Fibroblast of skin of right quadriceps (primary cell): ENCODE results near the gene LRRC25.
"Not testable (repeated sequence)": the region's sequence is repeated elsewhere in the genome, so short reads cannot be mapped to it uniquely, and the experiment has no call there.

Experiments used
- DNase-seq: peaks from one replicate; pipeline ENCODE4 v3.0.0-alpha.2; 2013

Gene LRRC25

GRCh38 chr19:18401580-18402112 lies 4.2 kb upstream of the LRRC25 start:
- DNase-seq, result peak; percentile 60

GRCh38 chr19:18399008-18399407 lies 1.6 kb upstream of the LRRC25 start:
- DNase-seq, result peak; percentile 48

DNA sequence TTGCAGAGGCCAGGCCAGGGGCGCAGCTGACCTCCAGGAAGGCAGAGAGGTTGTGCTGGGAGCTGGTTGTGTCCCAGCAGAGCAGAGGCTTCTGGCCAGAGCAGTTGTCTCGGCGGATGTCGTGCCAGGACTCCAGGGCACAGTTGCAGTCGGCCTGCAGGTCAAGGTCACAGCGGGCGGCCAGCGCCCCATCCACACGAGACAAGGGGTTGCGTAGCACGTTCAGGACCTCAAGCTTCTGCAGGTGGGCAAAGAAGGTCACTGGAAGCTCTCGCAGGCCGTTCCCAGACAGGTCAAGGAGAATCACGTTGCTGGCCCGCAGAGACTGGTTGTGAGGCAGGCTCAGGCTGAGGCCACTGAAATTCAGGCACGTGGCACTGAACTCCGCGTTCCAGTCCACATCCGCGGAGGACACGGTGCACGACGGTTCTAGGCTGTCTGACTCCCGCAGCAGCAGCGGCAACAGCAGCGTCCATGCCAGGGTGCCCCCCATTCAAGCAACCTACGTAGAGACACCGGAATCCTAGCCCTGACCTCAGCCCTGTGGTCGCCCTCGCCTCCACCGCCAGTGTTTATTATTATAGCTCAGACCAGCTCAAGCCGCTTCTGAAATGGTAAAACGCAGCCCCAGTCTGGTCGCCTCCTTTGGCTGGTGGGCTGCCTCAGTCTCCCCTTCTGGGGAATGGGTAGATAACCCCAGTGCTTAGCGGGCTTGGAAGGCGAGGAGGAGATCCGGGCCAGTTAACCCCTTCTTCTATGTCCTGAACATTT lies 766 bp downstream of the LRRC25 start:
- DNase-seq, result no peak

DNA sequence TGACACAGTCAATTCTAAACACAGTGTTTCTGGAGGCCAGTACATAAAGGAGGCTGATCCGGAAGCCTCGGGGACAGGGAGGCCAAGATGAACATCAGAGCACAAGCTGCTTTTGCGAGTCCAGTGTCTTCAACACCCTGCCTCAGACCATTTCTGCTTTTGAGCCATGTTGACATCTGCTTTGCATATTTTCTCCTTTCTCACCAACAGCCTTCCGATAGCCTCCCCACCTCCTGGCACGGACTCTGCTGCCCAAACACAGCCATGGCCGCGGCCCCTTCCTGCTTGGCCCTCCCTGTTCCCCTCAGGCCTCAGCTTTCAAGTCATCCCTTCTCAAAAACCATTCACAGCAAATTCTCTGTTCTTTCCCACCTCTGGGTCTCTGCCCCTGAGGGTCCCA lies 3.6 kb downstream of the LRRC25 start:
- no peak for DNase-seq

- DNase-seq, result no peak
Measured at GRCh38 chr19:18392926-18393325, 4.5 kb downstream of the LRRC25 start.

DNA sequence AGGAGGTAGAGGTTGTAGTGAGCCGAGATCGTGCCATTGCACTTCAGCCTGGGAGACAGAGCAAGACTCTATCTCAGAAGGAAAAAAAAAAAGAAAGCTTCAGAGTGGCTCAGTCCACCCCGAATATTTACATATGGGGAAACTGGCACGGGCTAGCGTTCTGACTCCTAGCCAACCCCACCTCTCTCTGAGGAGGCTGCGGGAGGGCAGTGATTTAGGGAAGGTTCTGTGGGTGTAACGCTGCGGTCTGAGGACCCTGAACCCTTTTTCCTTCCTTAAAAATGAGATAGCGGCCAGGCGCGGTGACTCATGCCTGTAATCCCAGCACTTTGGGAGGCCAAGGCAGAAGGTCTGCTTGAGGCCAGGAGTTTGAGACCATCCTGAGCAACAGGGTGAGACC lies 5.0 kb downstream of the LRRC25 start:
- no peak for DNase-seq

DNA sequence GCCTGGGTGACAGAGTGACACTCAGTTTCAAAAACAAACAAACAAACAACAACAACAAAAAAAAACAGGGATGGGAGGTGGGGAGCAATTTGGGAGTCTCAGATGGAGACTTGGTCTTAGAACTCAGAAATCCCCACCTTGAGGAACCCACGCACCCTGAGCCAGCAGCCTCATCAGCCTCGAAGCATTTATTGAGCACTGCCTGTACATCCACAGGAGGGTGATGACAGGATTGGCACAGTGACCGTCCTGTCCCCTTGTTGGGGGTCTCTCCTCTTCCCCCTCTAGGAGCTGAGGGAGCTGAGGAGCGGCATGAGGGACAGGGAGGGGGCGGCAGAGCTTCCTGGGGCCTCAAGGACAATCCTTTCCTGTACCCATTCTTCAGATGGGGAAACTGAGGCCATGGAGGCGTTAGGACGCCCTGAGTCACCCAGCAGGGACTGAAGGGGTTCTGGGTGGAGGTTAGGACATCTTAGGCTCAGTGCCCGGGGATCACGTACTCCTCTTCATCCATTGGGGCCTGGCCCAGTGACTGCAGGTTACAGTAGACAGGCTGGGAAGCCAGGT lies 5.8 kb downstream of the LRRC25 start:
- DNase-seq, result no peak

GRCh38 chr19:18390065-18390907 lies 7.1 kb downstream of the LRRC25 start:
- DNase-seq, result no peak

DNA sequence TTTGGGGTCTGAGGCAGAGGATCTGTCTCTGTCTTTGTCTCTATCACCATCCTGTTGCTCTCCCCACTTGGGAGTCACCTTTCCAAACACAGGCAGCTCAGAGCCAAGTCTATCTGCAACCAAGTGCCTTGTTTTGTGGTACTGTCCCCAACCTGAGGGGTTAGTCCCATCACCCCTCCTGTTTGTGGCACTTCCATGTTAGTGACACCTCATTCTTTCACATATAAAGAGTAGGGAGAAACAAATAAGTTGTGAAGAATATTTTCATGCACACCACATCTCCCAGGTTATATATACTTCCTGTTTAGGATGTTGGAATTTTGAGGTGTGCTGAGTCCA lies 7.7 kb downstream of the LRRC25 start:
- no peak for DNase-seq

GRCh38 chr19:18388960-18389725 lies 8.3 kb downstream of the LRRC25 start:
- DNase-seq, result no peak

DNA sequence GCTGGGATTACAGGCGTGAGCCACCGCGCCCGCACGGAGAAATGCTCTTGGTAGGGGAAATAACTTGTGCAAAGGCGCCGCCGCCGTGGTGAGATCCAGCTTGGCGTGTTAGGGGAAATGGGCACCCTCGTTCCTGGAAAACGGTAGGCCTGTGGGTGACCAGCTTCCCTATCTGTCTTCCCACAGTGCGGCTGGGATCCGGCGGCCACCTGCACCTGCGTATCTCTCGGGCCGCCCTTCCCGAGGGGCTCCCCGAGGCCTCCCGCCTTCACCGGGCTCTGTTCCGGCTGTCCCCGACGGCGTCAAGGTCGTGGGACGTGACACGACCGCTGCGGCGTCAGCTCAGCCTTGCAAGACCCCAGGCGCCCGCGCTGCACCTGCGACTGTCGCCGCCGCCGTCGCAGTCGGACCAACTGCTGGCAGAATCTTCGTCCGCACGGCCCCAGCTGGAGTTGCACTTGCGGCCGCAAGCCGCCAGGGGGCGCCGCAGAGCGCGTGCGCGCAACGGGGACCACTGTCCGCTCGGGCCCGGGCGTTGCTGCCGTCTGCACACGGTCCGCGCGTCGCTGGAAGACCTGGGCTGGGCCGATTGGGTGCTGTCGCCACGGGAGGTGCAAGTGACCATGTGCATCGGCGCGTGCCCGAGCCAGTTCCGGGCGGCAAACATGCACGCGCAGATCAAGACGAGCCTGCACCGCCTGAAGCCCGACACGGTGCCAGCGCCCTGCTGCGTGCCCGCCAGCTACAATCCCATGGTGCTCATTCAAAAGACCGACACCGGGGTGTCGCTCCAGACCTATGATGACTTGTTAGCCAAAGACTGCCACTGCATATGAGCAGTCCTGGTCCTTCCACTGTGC lies 9.1 kb downstream of the LRRC25 start:
- DNase-seq, result peak; percentile 50

- DNase-seq, result peak; percentile 62
Measured at GRCh38 chr19:18386543-18387271, 10.7 kb downstream of the LRRC25 start.

- DNase-seq, result peak; percentile 52
Measured at GRCh38 chr19:18385675-18386542, 11.5 kb downstream of the LRRC25 start, which contains the start of gene GDF15. GDF15 (plus strand) TSS chr19:18386158; CDS start chr19:18386190, 32 bp downstream.

- no peak for DNase-seq
Measured at GRCh38 chr19:18385359-18385674, 12.1 kb downstream of the LRRC25 start.

- no peak for DNase-seq
Measured at GRCh38 chr19:18384775-18385174, 12.6 kb downstream of the LRRC25 start.

- not testable (repeated sequence) for DNase-seq
Measured at GRCh38 chr19:18383622-18384021, 13.8 kb downstream of the LRRC25 start.

DNA sequence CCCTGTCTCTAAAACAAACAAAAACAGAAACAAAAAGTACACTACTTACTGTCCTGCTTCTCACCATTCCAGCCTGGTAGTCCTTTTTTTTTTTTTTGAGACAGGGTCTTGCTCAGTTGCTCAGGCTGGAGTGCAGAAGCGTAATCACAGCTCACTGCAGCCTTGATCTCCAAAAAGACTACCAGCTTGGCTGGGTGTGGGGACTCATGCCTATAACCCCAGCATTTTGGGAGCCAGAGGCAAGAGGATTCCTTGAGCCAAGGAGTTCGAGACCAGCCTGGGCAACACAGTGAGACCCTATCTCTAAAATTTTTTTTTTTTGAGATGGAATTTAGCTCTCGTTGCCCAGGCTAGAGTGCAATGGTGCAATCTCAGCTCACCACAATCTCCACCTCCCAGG lies 16.6 kb downstream of the LRRC25 start:
- no peak for DNase-seq

DNA sequence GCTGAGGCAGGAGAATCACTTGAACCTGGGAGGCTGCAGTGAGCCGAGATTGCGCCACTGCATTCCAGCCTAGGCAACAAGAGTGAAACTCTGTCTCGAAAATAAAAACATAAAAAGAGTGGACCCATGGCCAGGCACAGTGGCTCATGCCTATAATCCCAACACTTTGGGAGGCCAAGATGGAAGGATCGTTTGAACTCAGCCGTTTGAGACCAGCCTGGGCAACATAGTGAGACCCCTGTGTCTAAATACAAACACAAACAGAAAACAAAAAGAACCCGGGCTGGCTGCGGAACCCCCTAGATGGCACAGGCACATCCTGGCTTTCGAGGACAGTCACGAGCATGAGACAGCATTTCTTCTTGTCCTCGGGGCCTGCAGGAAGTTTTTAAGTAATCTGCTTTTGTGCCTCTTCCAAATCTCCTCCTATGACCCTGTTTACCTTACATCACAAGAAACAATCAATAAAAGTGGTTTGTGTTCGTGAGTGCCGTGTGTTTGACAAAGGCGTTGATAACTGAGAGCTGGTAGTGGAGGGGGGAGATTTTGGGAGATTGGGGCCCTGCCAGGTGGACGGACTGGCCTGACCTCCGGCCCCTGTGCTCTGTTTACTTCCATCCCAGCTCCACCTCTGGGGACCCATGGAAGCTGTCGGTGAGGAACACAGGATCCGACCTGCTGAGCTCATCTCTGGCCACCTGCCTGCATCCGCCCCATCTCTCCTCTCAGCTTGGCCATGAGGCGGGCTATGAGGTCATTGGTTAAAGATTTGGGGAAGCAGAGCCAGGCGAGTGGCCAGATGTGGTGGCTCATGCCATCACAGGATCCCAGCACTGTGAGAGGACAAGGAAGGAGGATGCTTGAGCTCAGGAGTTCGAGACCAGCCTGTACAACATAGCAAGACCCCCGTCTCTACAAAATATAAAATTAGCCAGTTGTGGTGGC lies 17.3 kb downstream of the LRRC25 start:
- DNase-seq, result peak; percentile 78

- no peak for DNase-seq
Measured at GRCh38 chr19:18377026-18377425, 20.4 kb downstream of the LRRC25 start.
